ENCODE results near the gene TRAF5.

DNA sequence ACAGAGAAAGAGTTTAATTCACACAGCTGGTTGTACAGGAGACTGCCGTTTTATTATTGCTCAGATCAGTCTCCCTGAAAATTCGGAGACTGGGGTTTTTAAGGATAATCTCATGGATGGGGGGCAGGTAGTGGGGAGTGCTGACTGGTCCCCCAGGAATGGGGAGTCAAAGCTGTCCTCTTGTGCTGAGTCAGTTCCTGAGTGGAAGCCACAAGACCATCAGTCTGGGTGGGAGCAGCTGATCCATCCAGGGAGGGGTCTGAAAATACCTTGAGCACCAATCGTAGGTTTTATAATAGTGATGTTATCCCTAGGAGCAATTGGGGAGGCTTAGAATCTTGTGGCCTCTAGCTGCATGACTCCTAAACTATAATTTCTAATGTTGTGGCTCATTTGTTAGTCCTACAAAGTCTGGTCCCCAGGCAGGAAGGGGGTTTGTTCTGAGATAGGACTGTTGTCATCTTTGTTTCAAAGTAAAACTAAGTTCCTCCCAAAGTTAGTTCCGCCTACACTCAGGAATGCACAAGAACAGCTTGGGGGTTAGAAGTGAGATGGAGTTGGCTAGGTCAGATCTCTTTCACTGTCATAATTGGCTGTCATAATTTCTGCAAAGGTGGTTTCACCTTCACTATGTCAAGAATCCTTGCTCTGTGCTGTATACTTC lies 50.3 kb downstream of the TRAF5 start:
- TF ChIP-seq CTCF (IDR thresholded peaks at IDR 0.05) = no peak
- TF ChIP-seq POLR2A (IDR thresholded peaks at IDR 0.05) = no peak
- no peak for TF ChIP-seq POLR2AphosphoS5 (IDR thresholded peaks at IDR 0.05)
